Panc1 (cell line): ENCODE measurements around the gene SRCAP. TPM values are rescaled to one million over a fixed set of nuclear protein-coding genes. Genes with fewer than 3 reads are reported as not detected.

ENCODE experiments used
- ATAC-seq: fragments of 200-7000 bp; cut with Tn5 transposase; 2 replicates; pipeline ENCODE4 v1.9.1; 2020; ENCODE audit warnings: mild to moderate bottlenecking, moderate library complexity
- BruUV-seq: library from RNA; stranded (reverse); fragments of 400-500 nt; replicated peaks from 2 replicates; lab custom pipeline; 2021; lab: Mats Ljungman, UMichigan
- CTCF ChIA-PET: fragments of 300-600 bp; sonication (Branson Sonifier 250); formaldehyde crosslinking; loops from one replicate; lab custom pipeline; 2022; ENCODE audit warnings: antibody characterized with exemption; lab: Charles Lee
- POLR2A ChIA-PET: fragments of 300-600 bp; sonication (Branson Sonifier 250); formaldehyde crosslinking; loops from one replicate; lab custom pipeline; 2022; ENCODE audit warnings: antibody characterized with exemption; lab: Charles Lee
- DNase-seq: peaks from one replicate; pipeline ENCODE4 v3.0.0-alpha.2; 2010; ENCODE audit warnings: low read depth, low spot score
- H3K27ac ChIP-seq: 2 replicates; pipeline ENCODE4 v1.5.1; 2011; ENCODE audit warnings: mild to moderate bottlenecking, low read length, inconsistent platforms
- H3K27me3 ChIP-seq: fragments of 200-500 bp; sonication (Bioruptor generic); 2 replicates; pipeline ENCODE4 v1.6.0; 2014; ENCODE audit warnings: low read length, inconsistent platforms; ENCODE audit not compliant: control insufficient read depth, insufficient read depth
- H3K36me3 ChIP-seq: fragments of 200-500 bp; sonication (Bioruptor generic); 2 replicates; pipeline ENCODE4 v1.5.1; 2014; ENCODE audit warnings: inconsistent platforms, mild to moderate bottlenecking, low read length, moderate library complexity; ENCODE audit not compliant: control insufficient read depth, insufficient read depth
- H3K4me1 ChIP-seq: 2 replicates; pipeline ENCODE4 v1.5.1; 2011; ENCODE audit warnings: inconsistent platforms, mild to moderate bottlenecking, low read length, moderate library complexity; ENCODE audit not compliant: control insufficient read depth, insufficient read depth
- H3K4me3 ChIP-seq, 2 experiments: 2 replicates each; pipeline ENCODE4 v1.5.1; 2011 to 2012; ENCODE audit warnings: low read depth in 2 of 2, low read length in 2 of 2, mild to moderate bottlenecking in 2 of 2, inconsistent platforms in 1 of 2, moderate library complexity in 1 of 2
- H3K9me3 ChIP-seq: fragments of 200-500 bp; sonication (Bioruptor generic); 2 replicates; pipeline ENCODE4 v1.5.1; 2014; ENCODE audit warnings: low read depth, mild to moderate bottlenecking, inconsistent platforms, low read length, moderate library complexity; ENCODE audit not compliant: control insufficient read depth, insufficient read depth
- POLR2AphosphoS5 ChIP-seq: IDR thresholded peaks from 2 replicates; pipeline ENCODE4 v1.6.1; 2012; ENCODE audit warnings: mild to moderate bottlenecking, low read depth, low read length, moderate library complexity
- SIN3A ChIP-seq: IDR thresholded peaks from 2 replicates; pipeline ENCODE4 v1.6.1; 2012; ENCODE audit warnings: low read depth, mild to moderate bottlenecking, low read length, moderate library complexity, borderline replicate concordance; ENCODE audit not compliant: insufficient read depth
- TCF7L2 ChIP-seq: IDR thresholded peaks from 2 replicates; pipeline ENCODE4 v1.6.1; 2011; ENCODE audit warnings: mild to moderate bottlenecking, low read depth, low read length, inconsistent platforms
- in situ Hi-C: cut with HindIII; loops from 2 replicates; pipeline ENCODE4 v1.10.0; 2016; ENCODE audit warnings: low sequenced_read_pairs, low pct_unique_long_range_greater_than_20kb
- intact Hi-C: fragments of 100-400 bp; cut with micrococcal nuclease; formaldehyde crosslinking; loops from one replicate; pipeline ENCODE4 v1.10.0; 2022; ENCODE audit not compliant: unreplicated experiment
- total RNA-seq: library from RNA; stranded (reverse); gene quantifications from one replicate; pipeline ENCODE4 v1.2.1, GENCODE V29; 2021; ENCODE audit not compliant: unreplicated experiment
- TF ChIP-seq, protein P1 (sequence below): fragments of 450-650 bp; IDR thresholded peaks from 2 replicates; pipeline ENCODE4 v1.5.1; 2017; ENCODE audit warnings: mild to moderate bottlenecking
- TF ChIP-seq, protein P2 (sequence below), 2 experiments: IDR thresholded peaks; 2 replicates each; pipeline ENCODE4 v1.6.1; 2011 to 2012; ENCODE audit warnings: low read depth in 2 of 2, control low read depth in 1 of 2, low read length in 1 of 2, mild to moderate bottlenecking in 1 of 2, moderate library complexity in 1 of 2; ENCODE audit not compliant: insufficient read depth in 1 of 2

SRCAP gene
- total RNA-seq, 1 experiment from 2014 or later, result 73.6 TPM

DNA sequence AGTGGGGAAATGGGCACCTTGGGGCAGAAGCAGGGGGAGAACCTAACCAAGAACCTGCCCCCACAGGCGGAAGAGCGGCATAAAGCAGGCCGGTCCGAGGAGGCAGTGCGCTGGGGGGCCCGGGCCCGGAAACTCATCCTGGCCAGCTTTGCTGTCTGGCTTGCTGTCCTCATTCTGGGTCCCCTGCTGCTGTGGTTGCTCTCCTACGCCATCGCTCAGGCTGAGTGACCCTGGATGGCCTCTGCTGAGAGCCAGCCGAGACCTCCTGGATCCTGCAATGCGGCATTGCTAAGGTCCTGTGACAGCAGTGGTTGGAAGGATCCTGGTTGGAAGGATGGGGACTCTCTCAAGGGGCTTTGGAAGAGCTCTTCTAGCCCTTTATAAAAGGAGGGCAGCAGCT lies 44.7 kb downstream of the SRCAP start:
- peaks cover 7% of the 10 kb centered on the region for H3K36me3 ChIP-seq
- TF ChIP-seq, protein P1, sequence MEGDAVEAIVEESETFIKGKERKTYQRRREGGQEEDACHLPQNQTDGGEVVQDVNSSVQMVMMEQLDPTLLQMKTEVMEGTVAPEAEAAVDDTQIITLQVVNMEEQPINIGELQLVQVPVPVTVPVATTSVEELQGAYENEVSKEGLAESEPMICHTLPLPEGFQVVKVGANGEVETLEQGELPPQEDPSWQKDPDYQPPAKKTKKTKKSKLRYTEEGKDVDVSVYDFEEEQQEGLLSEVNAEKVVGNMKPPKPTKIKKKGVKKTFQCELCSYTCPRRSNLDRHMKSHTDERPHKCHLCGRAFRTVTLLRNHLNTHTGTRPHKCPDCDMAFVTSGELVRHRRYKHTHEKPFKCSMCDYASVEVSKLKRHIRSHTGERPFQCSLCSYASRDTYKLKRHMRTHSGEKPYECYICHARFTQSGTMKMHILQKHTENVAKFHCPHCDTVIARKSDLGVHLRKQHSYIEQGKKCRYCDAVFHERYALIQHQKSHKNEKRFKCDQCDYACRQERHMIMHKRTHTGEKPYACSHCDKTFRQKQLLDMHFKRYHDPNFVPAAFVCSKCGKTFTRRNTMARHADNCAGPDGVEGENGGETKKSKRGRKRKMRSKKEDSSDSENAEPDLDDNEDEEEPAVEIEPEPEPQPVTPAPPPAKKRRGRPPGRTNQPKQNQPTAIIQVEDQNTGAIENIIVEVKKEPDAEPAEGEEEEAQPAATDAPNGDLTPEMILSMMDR, result no peak
- no peak for TF ChIP-seq POLR2AphosphoS5
- intact Hi-C loops (no loop called here), in situ Hi-C loops (no loop called here)
- H3K4me1 ChIP-seq, result peaks cover 29% of the 10 kb centered on the region
- ChIA-PET POLR2A (interaction anchor here (0.6 kb wide), 1 partner anchor 51 kb away, joined by 6 read pairs; no protein-coding TSS in a partner anchor), CTCF (no interaction called here)
- DNase-seq (no peak), ATAC-seq (no peak)
- H3K4me3 ChIP-seq, result no peak overlapping the region
- H3K9me3 ChIP-seq, result no peaks in the 10 kb centered on the region
- H3K27ac ChIP-seq, result no peak overlapping the region
- H3K27me3 ChIP-seq, result no peaks in the 10 kb centered on the region
- no TSS peak for BruUV-seq

GRCh38 chr16:30744183-30744582 lies 45.2 kb downstream of the SRCAP start:
- peaks cover 7% of the 10 kb centered on the region for H3K36me3 ChIP-seq
- in situ Hi-C loops (no loop called here), intact Hi-C loops (no loop called here)
- ATAC-seq (no peak), DNase-seq (no peak)
- H3K27me3 ChIP-seq, result no peaks in the 10 kb centered on the region
- ChIA-PET POLR2A (interaction anchor here (0.6 kb wide), 1 partner anchor 52 kb away, joined by 6 read pairs; no protein-coding TSS in a partner anchor), CTCF (no interaction called here)
- no TSS peak for BruUV-seq
- H3K4me3 ChIP-seq, result no peak overlapping the region
- TF ChIP-seq SIN3A (no peak), POLR2AphosphoS5 (no peak), TCF7L2 (no peak)
- TF ChIP-seq, protein P2, sequence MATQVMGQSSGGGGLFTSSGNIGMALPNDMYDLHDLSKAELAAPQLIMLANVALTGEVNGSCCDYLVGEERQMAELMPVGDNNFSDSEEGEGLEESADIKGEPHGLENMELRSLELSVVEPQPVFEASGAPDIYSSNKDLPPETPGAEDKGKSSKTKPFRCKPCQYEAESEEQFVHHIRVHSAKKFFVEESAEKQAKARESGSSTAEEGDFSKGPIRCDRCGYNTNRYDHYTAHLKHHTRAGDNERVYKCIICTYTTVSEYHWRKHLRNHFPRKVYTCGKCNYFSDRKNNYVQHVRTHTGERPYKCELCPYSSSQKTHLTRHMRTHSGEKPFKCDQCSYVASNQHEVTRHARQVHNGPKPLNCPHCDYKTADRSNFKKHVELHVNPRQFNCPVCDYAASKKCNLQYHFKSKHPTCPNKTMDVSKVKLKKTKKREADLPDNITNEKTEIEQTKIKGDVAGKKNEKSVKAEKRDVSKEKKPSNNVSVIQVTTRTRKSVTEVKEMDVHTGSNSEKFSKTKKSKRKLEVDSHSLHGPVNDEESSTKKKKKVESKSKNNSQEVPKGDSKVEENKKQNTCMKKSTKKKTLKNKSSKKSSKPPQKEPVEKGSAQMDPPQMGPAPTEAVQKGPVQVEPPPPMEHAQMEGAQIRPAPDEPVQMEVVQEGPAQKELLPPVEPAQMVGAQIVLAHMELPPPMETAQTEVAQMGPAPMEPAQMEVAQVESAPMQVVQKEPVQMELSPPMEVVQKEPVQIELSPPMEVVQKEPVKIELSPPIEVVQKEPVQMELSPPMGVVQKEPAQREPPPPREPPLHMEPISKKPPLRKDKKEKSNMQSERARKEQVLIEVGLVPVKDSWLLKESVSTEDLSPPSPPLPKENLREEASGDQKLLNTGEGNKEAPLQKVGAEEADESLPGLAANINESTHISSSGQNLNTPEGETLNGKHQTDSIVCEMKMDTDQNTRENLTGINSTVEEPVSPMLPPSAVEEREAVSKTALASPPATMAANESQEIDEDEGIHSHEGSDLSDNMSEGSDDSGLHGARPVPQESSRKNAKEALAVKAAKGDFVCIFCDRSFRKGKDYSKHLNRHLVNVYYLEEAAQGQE (IDR thresholded peaks at IDR 0.05; ENCODE audit: insufficient read depth in 1 of 2, low read depth in 2 of 2, low read length in 1 of 2), result no peak
- TF ChIP-seq, protein P1, result no peak
- peaks cover 29% of the 10 kb centered on the region for H3K4me1 ChIP-seq
- H3K27ac ChIP-seq, result no peak overlapping the region
- H3K9me3 ChIP-seq, result no peaks in the 10 kb centered on the region
